ENCODE results near the gene GRK5. TPM values are rescaled to one million over a fixed set of nuclear protein-coding genes. Genes with fewer than 3 reads are reported as not detected.

Gene GRK5
- total RNA-seq, 1 experiment from 2014 or later, result 2.3 TPM

GRCh38 chr10:119362122-119362521 lies 154.8 kb downstream of the GRK5 start:
- Mint-ChIP-seq H3K4me1 (no peaks in the 10 kb centered on the region), H3K27me3 (ENCODE audit: low read depth) (no peaks in the 10 kb centered on the region), H3K36me3 (no peaks in the 10 kb centered on the region), H3K9me3 (peaks cover 10% of the 10 kb centered on the region), H3K27ac (no peak overlapping the region), H3K4me3 (no peak overlapping the region)
- ATAC-seq, result no peak
- TF ChIP-seq USF1 (CRISPR knock-in tag; IDR thresholded peaks at IDR 0.05), result no peak
- POLR2A ChIA-PET, result interaction anchor here (0.7 kb wide), 1 partner anchor 78 kb away, joined by 6 read pairs; no protein-coding TSS in a partner anchor
- no peak for DNase-seq (ENCODE audit: low spot score)
- CTCF ChIA-PET, result no interaction called here

GRCh38 chr10:119364645-119365600 lies 157.6 kb downstream of the GRK5 start:
- no peak overlapping the region for H3K27ac Mint-ChIP-seq
- DNase-seq (ENCODE audit: low spot score) (no peak), ATAC-seq (no peak)
- H3K4me1 Mint-ChIP-seq, result no peaks in the 10 kb centered on the region
- H3K4me3 Mint-ChIP-seq, result no peak overlapping the region
- POLR2A ChIA-PET, result interaction anchor here (0.7 kb wide), 1 partner anchor 26 kb away, joined by 3 read pairs; no protein-coding TSS in a partner anchor
- H3K36me3 Mint-ChIP-seq, result no peaks in the 10 kb centered on the region
- TF ChIP-seq SOX15 (CRISPR knock-in tag; IDR thresholded peaks at IDR 0.05), result no peak
- no peaks in the 10 kb centered on the region for H3K27me3 Mint-ChIP-seq (ENCODE audit: low read depth)
- H3K9me3 Mint-ChIP-seq, result peaks cover 5% of the 10 kb centered on the region
- CTCF ChIA-PET, result interaction anchor here (1.0 to 2.0 kb wide), 5 partner anchors 9 to 166 kb away, joined by 3 to 10 read pairs (median 5); partner anchors contain the start of gene GRK5

GRCh38 chr10:119365773-119366599 lies 158.6 kb downstream of the GRK5 start:
- Mint-ChIP-seq H3K36me3 (no peaks in the 10 kb centered on the region), H3K4me1 (no peaks in the 10 kb centered on the region), H3K9me3 (no peaks in the 10 kb centered on the region; the same call in 1 of the 2 replicates), H3K27ac (no peak overlapping the region), H3K4me3 (no peak overlapping the region), H3K27me3 (ENCODE audit: low read depth) (no peaks in the 10 kb centered on the region)
- no peak for DNase-seq (ENCODE audit: low spot score)
- no peak for ATAC-seq
- ChIA-PET CTCF (interaction anchor here (0.6 to 2.0 kb wide), 6 partner anchors 10 to 167 kb away, joined by 3 to 10 read pairs (median 4); partner anchors contain the start of gene GRK5), POLR2A (no interaction called here)
- TF ChIP-seq SMAD4 (CRISPR knock-in tag; IDR thresholded peaks at IDR 0.05) (no peak), STAT6 (CRISPR knock-in tag; conservative IDR thresholded peaks at IDR 0.05; ENCODE audit: low read depth) (no peak), ZMAT4 (CRISPR knock-in tag; IDR thresholded peaks at IDR 0.05) (no peak), SOX15 (CRISPR knock-in tag; IDR thresholded peaks at IDR 0.05) (no peak), TEAD1 (CRISPR knock-in tag; IDR thresholded peaks at IDR 0.05) (no peak), IRF2 (CRISPR knock-in tag; IDR thresholded peaks at IDR 0.05; ENCODE audit: borderline replicate concordance, low read depth) (no peak), NR2C2 (CRISPR knock-in tag; IDR thresholded peaks at IDR 0.05) (no peak), ZNF416 (CRISPR knock-in tag; IDR thresholded peaks at IDR 0.05) (no peak), E2F1 (CRISPR knock-in tag; IDR thresholded peaks at IDR 0.05) (no peak), TP53 (CRISPR knock-in tag; IDR thresholded peaks at IDR 0.05) (no peak), E2F5 (CRISPR knock-in tag; IDR thresholded peaks at IDR 0.05) (no peak), ATF6 (CRISPR knock-in tag; IDR thresholded peaks at IDR 0.05) (no peak), ZBTB21 (CRISPR knock-in tag; IDR thresholded peaks at IDR 0.05; ENCODE audit: borderline replicate concordance) (no peak), ZNF532 (CRISPR knock-in tag; IDR thresholded peaks at IDR 0.05; ENCODE audit: borderline replicate concordance) (no peak)
